Activated CD8-positive, alpha-beta memory T cell treated with anti-CD3 and anti-CD28 coated beads for 4 hours (primary cell): ENCODE measurements around the gene KCND1.

Experiments used
- DNase-seq, 2 donors: peaks; one replicate each; pipeline ENCODE4 v3.0.0-alpha.2; 2020; ENCODE audit warnings: low read depth in 2 of 2

The KCND1 gene

GRCh38 chrX:48913605-48914366 lies 57.9 kb downstream of the KCND1 start:
- no peak for DNase-seq

- peak; percentile 73 to 78 for DNase-seq
These were observed 60.0 kb downstream of the KCND1 start, which contains the start of gene SLC35A2 for GRCh38 chrX:48911412-48912182. Gene SLC35A2 (minus strand): TSS chrX:48911646. CDS start chrX:48911636, 10 bp downstream.
